Hematopoietic multipotent progenitor cell treated with erythropoietin and hydrocortisone succinate and interleukin-3 and kit ligand, for 4 days (in vitro differentiated cells): ENCODE data around the gene P2RY11.

Source experiments
- DNase-seq: peaks from one replicate; pipeline ENCODE4 v3.0.0-alpha.2; 2015

P2RY11 gene

GRCh38 chr19:10111405-10111811 lies at the start of gene P2RY11:
Gene P2RY11, plus strand, starts transcription at chr19:10111693. Its CDS starts 29 bp downstream, at chr19:10111722.
- peak; percentile 76 for DNase-seq

GRCh38 chr19:10061717-10062310 lies 49.7 kb upstream of the P2RY11 start:
- DNase-seq, result peak; percentile 60

GRCh38 chr19:10068205-10068604 lies 43.3 kb upstream of the P2RY11 start:
- DNase-seq, result no peak

- no peak for DNase-seq
Measured at GRCh38 chr19:10069046-10069445, 42.4 kb upstream of the P2RY11 start.

GRCh38 chr19:10070730-10071446 lies 40.6 kb upstream of the P2RY11 start:
- no peak for DNase-seq

GRCh38 chr19:10074153-10074552 lies 37.3 kb upstream of the P2RY11 start:
- peak; percentile 78 for DNase-seq

GRCh38 chr19:10076535-10076934 lies 35.0 kb upstream of the P2RY11 start:
- DNase-seq, result no peak

- no peak for DNase-seq
Measured at GRCh38 chr19:10078329-10078728, 33.2 kb upstream of the P2RY11 start.

- DNase-seq, result no peak
Measured at GRCh38 chr19:10079031-10079453, 32.5 kb upstream of the P2RY11 start.

- no peak for DNase-seq
Measured at GRCh38 chr19:10083911-10084310, 27.6 kb upstream of the P2RY11 start.

- DNase-seq, result no peak
Measured at GRCh38 chr19:10084803-10085202, 26.7 kb upstream of the P2RY11 start.

GRCh38 chr19:10085641-10086590 lies 25.6 kb upstream of the P2RY11 start, which contains the start of gene SHFL:
Gene SHFL, plus strand, starts transcription at chr19:10086317. Its CDS starts 111 bp downstream, at chr19:10086428.
- peak; percentile 89 for DNase-seq

GRCh38 chr19:10086591-10087192 lies 24.8 kb upstream of the P2RY11 start:
- peak; percentile 32 for DNase-seq

GRCh38 chr19:10087296-10088061 lies 24.0 kb upstream of the P2RY11 start:
- no peak for DNase-seq

- DNase-seq, result no peak
Measured at GRCh38 chr19:10088949-10089554, 22.4 kb upstream of the P2RY11 start.

GRCh38 chr19:10089801-10090375 lies 21.6 kb upstream of the P2RY11 start:
- DNase-seq, result no peak

GRCh38 chr19:10091370-10091687 lies 20.2 kb upstream of the P2RY11 start:
- DNase-seq, result no peak

GRCh38 chr19:10091895-10092641 lies 19.4 kb upstream of the P2RY11 start:
- DNase-seq, result peak; percentile 60

- no peak for DNase-seq
Measured at GRCh38 chr19:10092648-10093294, 18.7 kb upstream of the P2RY11 start.
